Prostate gland (tissue), 2 donors: ENCODE data around the gene FBXO10.

ENCODE experiments used
- CTCF ChIP-seq, 4 experiments: fragments of 200-600 bp in 2 of 4; fragments of 450-650 bp in 2 of 4; sonication (generic) in 2 of 4; IDR thresholded peaks; 1 replicate in 3 of 4; 2 replicates in 1 of 4; pipeline ENCODE4 v1.5.1; 2016 to 2019; ENCODE audit warnings: antibody characterized with exemption in 4 of 4, mild to moderate bottlenecking in 2 of 4, moderate library complexity in 2 of 4
- POLR2A ChIP-seq: fragments of 450-650 bp; IDR thresholded peaks from one replicate; pipeline ENCODE4 v1.6.1; 2016; ENCODE audit warnings: antibody characterized with exemption, mild to moderate bottlenecking
- POLR2AphosphoS5 ChIP-seq: sonication (generic); formaldehyde crosslinking; IDR thresholded peaks from one replicate; pipeline ENCODE4 v1.6.1; 2017; ENCODE audit warnings: antibody characterized with exemption

- TF ChIP-seq CTCF (IDR thresholded peaks at IDR 0.05) (no peak), POLR2A (no peak), POLR2AphosphoS5 (no peak)
These were observed 17.1 kb downstream of the FBXO10 start for GRCh38 chr9:37559125-37559524.
